HG02840 (cell line): ENCODE data around the gene SUMO2.
"Not testable (repeated sequence)": the region's sequence is repeated elsewhere in the genome, so short reads cannot be mapped to it uniquely, and the experiment has no call there.

Source experiments
- ATAC-seq: cut with Tn5 transposase; IDR thresholded peaks from one replicate; pipeline ENCODE4 v1.9.1; 2021; ENCODE audit warnings: mild to moderate bottlenecking, moderate library complexity, moderate number of reproducible peaks; ENCODE audit not compliant: unreplicated experiment, low FRiP score

Gene SUMO2

DNA sequence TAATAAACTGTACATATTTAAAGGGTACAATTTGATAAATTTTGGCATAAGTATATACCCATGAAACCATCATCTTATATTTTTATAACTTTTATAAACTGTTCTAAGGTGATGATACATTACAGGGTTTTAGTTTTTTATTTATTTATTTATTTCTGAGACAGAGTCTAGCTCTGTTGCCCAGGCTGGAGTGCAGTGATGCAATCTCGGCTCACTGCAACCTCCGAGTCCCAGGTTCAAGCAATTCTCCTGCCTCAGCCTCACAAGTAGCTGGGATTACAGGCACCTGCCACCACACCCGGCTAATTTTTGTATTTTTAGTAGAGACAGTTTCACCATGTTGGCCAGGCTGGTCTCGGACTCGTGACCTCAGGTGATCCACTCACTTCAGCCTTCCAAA, 54.8 kb downstream of the SUMO2 start:
- not testable (repeated sequence) for ATAC-seq

DNA sequence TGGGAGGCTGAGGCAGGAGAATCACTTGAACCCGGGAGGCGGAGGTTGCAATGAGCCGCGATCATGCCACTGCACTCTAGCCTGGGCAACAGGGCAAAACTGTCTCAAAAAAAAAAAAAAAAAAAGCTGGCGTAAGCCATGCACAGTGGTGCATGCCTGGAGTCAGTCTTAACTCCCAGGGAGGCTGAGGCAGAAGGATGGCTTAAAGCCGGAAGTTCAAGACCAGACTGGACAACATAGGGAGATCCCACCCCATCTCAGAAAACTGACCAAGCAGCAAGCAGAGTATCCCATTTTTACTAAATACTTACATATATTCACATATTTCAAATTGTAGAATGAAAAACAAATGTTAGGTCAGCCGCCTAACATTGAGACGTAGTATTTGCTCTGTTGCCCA, 55.8 kb downstream of the SUMO2 start:
- no peak for ATAC-seq

DNA sequence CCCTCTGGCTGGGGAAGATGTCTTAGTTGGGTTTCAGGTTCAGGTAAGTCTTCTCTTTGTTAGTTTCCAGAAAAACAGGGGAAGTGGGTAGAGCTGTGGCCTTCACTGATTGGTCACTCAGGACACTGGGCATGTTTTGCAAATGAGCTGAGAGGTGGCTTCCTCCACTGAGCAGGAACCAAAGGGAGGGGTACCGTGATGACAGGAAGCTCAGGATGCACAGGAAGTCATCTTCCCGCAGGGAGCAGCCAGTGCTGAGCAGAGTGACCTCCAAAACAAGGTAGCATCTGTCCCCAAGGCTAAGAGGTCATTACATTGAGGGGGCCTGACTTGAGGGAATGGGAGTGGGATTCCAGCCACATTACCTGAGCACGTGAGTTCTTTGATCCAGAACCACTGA, 56.8 kb downstream of the SUMO2 start:
- no peak for ATAC-seq

DNA sequence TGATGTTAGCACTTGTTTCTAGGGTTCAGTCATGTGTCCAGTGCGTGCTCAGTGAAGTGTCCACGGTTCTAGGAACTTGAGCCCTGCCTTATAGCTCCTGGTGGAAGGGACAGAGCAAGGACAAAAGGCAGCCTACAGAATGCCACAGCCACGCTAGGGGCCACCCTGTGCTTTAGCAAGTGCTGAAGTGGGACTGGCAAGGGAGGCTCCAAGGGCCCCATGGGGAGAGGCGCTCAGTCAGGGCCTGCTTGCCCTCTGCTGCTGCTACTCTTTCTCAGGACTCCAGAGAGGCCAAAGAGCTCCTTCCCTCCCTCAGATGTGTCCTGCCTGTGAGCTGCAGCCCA, 58.0 kb downstream of the SUMO2 start:
- no peak for ATAC-seq

DNA sequence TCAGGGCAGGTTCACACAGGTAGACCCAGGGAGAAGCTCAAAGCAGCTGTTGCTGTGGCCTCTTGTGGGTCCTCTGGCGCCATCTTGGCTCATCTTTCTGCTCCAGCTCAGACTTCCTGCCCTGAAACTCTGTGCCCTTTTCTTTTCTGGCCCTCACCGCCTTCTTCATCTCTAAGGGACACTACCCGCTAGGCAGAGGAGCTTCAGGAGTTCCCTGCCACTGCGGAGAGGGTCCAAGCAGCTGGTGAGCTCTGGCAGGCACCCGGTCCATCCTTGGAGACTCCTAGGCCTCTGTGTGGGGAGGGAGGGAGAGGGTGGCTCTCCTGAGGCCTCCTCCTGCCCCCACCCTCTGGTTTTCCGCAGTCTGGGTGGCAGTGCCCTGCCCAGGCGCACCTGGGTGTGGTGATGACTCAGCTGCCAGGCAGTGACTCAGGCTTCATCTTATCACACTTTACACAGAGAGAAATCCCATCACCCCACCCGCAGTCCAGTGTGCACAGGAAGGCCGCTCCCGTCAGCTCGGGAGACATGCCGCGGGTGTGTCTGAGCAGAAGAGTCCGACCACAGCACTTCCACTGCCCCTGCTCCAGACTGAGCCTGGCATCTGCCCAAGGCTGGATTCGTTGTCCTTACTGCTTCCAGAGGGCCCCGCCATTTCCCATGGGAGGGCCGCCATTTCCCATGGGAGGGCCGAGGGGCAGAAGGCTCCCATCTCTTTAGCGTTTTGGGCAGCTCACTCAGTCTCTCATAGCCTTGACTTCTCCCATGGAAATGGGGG, 58.5 kb downstream of the SUMO2 start:
- ATAC-seq = no peak

DNA sequence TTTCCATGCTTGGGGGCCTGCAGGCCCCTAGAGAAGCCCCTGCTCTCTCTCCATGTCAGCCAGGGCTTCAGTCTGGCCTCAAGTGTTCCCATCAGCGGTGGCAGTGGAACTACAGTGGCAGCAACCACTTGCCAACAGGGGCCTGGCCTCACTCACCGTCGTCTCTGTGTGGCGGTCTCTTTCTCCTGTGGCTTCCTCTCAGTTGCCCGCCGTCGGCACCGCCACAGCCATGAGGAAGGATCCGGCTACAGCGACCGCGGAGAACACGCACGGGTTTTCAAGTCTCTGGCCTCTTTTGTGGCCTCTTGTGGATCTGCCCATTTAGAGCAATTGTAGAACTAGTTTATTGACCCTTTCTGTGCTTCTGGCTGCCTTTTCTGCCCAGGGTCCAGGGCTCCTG, 64.5 kb downstream of the SUMO2 start:
- no peak for ATAC-seq

DNA sequence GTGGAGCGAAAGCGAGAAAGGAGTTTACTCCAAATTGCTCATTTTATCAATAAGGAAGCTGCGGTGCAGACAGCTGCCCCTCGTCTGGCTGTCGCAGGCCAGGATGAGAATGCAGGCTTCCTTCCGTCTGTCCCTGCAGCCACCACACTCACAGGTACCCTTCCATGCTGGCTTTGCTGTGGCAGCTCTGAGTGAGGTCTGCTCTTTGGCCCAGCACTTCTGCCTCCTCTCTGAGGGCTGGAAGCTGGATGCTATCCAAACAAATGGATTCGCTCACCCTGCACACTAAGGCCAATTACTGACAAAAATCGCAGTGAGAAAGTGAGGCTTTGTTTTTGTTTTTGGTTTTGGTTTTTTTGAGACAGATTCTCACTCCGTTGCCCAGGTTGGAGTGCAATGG, 66.0 kb downstream of the SUMO2 start:
- ATAC-seq = no peak
